Right lobe of liver (tissue), 4 donors: ENCODE data around the gene ERV3-1.
"Not testable (repeated sequence)": the region's sequence is repeated elsewhere in the genome, so short reads cannot be mapped to it uniquely, and the experiment has no call there.

Experiments
- CTCF ChIP-seq, 4 donors: fragments of 200-600 bp in 3 of 4; fragments of 450-650 bp in 1 of 4; IDR thresholded peaks; one replicate each; pipeline versions ENCODE4 v1.5.1 to v1.8.0; 2016 to 2022; ENCODE audit warnings: antibody characterized with exemption in 4 of 4, mild to moderate bottlenecking in 2 of 4
- POLR2A ChIP-seq: fragments of 450-650 bp; IDR thresholded peaks from one replicate; pipeline ENCODE4 v1.6.1; 2017; ENCODE audit warnings: antibody characterized with exemption, mild to moderate bottlenecking
- donor health status: DM: no; HTN: no; CAD: no.
- donor health status: DM: no; HTN: no; CAD: no.
- donor health status: DM: no; HTN: yes; CAD: no.

- not testable (repeated sequence) for TF ChIP-seq POLR2A; CTCF (IDR thresholded peaks at IDR 0.05)
Observed at GRCh38 chr7:65033391-65033790, 26.9 kb upstream of the ERV3-1 start.
